ENCODE results near the gene FUT3.
"Not testable (repeated sequence)": the region's sequence is repeated elsewhere in the genome, so short reads cannot be mapped to it uniquely, and the experiment has no call there.

Gene FUT3

DNA sequence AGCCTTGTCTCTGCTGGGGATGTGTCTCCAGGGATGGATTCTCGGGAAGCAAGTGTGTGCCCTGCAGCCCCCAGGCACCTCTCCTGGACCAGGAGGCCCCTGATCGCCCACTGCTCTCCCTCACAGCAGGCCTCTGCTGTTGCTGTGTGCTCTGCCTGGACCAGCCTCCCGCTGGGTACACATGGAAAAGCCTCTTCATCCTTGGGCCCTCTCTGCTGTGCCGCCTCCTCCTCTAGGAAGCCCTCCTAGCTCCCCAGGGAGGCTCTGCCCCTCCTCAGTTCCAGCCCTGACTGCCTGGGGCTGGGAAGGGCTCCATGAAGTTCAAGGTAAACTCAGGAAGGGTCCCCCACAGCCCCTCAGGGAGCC is 40.3 kb upstream of the FUT3 start:
- Histone ChIP-seq H3K4me1 (ENCODE audit: insufficient read depth, low read length) (peaks cover 11% of the 10 kb centered on the region; the same call in 1 of the 2 replicates), H3K36me3 (ENCODE audit: insufficient read depth, low read length) (no peaks in the 10 kb centered on the region), H3K9ac (ENCODE audit: low read depth, low read length) (no peak overlapping the region), H3K9me3 (ENCODE audit: control insufficient read depth, insufficient read depth, low read length) (no peaks in the 10 kb centered on the region)

- H3K9me3 ChIP-seq (ENCODE audit: control insufficient read depth, insufficient read depth, low read length), result no peaks in the 10 kb centered on the region
- no peak overlapping the region for H3K9ac ChIP-seq (ENCODE audit: low read depth, low read length)
- H3K4me1 ChIP-seq (ENCODE audit: insufficient read depth, low read length), result peaks cover 11% of the 10 kb centered on the region; the same call in 1 of the 2 replicates
- H3K36me3 ChIP-seq (ENCODE audit: insufficient read depth, low read length), result no peaks in the 10 kb centered on the region
Measured at GRCh38 chr19:5890099-5890498, 38.9 kb upstream of the FUT3 start.

GRCh38 chr19:5889288-5889971 is 38.2 kb upstream of the FUT3 start:
- Histone ChIP-seq H3K9me3 (ENCODE audit: control insufficient read depth, insufficient read depth, low read length) (no peaks in the 10 kb centered on the region), H3K9ac (ENCODE audit: low read depth, low read length) (no peak overlapping the region), H3K36me3 (ENCODE audit: insufficient read depth, low read length) (no peaks in the 10 kb centered on the region), H3K4me1 (ENCODE audit: insufficient read depth, low read length) (peaks cover 11% of the 10 kb centered on the region; the same call in 1 of the 2 replicates)

GRCh38 chr19:5884065-5884811 is 33.0 kb upstream of the FUT3 start:
- H3K9me3 ChIP-seq (ENCODE audit: control insufficient read depth, insufficient read depth, low read length); H3K9ac ChIP-seq (ENCODE audit: low read depth, low read length); H3K36me3 ChIP-seq (ENCODE audit: insufficient read depth, low read length); H3K4me1 ChIP-seq (ENCODE audit: insufficient read depth, low read length): not testable (repeated sequence)

GRCh38 chr19:5883157-5883873 is 32.1 kb upstream of the FUT3 start:
- not testable (repeated sequence) for H3K9me3 ChIP-seq (ENCODE audit: control insufficient read depth, insufficient read depth, low read length); H3K4me1 ChIP-seq (ENCODE audit: insufficient read depth, low read length); H3K9ac ChIP-seq (ENCODE audit: low read depth, low read length); H3K36me3 ChIP-seq (ENCODE audit: insufficient read depth, low read length)

GRCh38 chr19:5882421-5882968 is 31.2 kb upstream of the FUT3 start:
- Histone ChIP-seq H3K36me3 (ENCODE audit: insufficient read depth, low read length) (no peaks in the 10 kb centered on the region), H3K9ac (ENCODE audit: low read depth, low read length) (no peak overlapping the region), H3K9me3 (ENCODE audit: control insufficient read depth, insufficient read depth, low read length) (no peaks in the 10 kb centered on the region), H3K4me1 (ENCODE audit: insufficient read depth, low read length) (no peaks in the 10 kb centered on the region; the same call in 1 of the 2 replicates)

- H3K4me1 ChIP-seq (ENCODE audit: insufficient read depth, low read length), result no peaks in the 10 kb centered on the region; the same call in 1 of the 2 replicates
- H3K9me3 ChIP-seq (ENCODE audit: control insufficient read depth, insufficient read depth, low read length), result no peaks in the 10 kb centered on the region
- no peaks in the 10 kb centered on the region for H3K36me3 ChIP-seq (ENCODE audit: insufficient read depth, low read length)
- no peak overlapping the region for H3K9ac ChIP-seq (ENCODE audit: low read depth, low read length)
Measured at GRCh38 chr19:5881543-5882299, 30.5 kb upstream of the FUT3 start.

DNA sequence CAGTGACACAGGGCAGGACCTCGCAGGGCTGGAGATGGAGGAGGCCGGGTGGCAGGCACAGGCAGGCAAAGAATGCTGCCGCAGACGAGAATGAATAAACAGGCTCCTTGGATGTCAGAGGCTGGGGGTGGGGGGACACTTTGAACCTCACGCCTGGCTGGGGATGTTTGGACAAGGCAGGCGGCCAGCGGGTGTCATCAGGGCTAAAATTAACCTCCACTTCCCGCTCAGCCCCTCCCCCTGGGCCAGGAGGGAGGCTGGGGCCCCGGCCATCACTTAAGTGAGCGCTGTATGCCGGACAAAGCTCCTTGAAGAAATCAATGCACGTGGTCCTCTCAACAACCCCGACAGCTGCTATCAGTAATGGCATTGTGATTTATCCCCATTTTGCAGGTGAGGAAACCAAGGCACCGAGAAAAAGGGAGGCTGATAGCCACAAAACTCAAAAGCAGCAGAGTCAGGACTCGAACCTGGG is 29.4 kb upstream of the FUT3 start:
- Histone ChIP-seq H3K9me3 (ENCODE audit: control insufficient read depth, insufficient read depth, low read length) (no peaks in the 10 kb centered on the region), H3K36me3 (ENCODE audit: insufficient read depth, low read length) (no peaks in the 10 kb centered on the region), H3K9ac (ENCODE audit: low read depth, low read length) (no peak overlapping the region), H3K4me1 (ENCODE audit: insufficient read depth, low read length) (no peaks in the 10 kb centered on the region; the same call in 1 of the 2 replicates)

GRCh38 chr19:5880196-5880595 is 28.9 kb upstream of the FUT3 start:
- H3K9me3 ChIP-seq (ENCODE audit: control insufficient read depth, insufficient read depth, low read length), result no peaks in the 10 kb centered on the region
- H3K36me3 ChIP-seq (ENCODE audit: insufficient read depth, low read length), result no peaks in the 10 kb centered on the region
- H3K9ac ChIP-seq (ENCODE audit: low read depth, low read length), result no peak overlapping the region
- H3K4me1 ChIP-seq (ENCODE audit: insufficient read depth, low read length), result no peaks in the 10 kb centered on the region; the same call in 1 of the 2 replicates

GRCh38 chr19:5877882-5878281 is 26.6 kb upstream of the FUT3 start:
- Histone ChIP-seq H3K9ac (ENCODE audit: low read depth, low read length) (no peak overlapping the region), H3K36me3 (ENCODE audit: insufficient read depth, low read length) (no peaks in the 10 kb centered on the region), H3K4me1 (ENCODE audit: insufficient read depth, low read length) (no peaks in the 10 kb centered on the region; the same call in 1 of the 2 replicates), H3K9me3 (ENCODE audit: control insufficient read depth, insufficient read depth, low read length) (no peaks in the 10 kb centered on the region)

- Histone ChIP-seq H3K9ac (ENCODE audit: low read depth, low read length) (no peak overlapping the region), H3K9me3 (ENCODE audit: control insufficient read depth, insufficient read depth, low read length) (no peaks in the 10 kb centered on the region), H3K4me1 (ENCODE audit: insufficient read depth, low read length) (no peaks in the 10 kb centered on the region; the same call in 1 of the 2 replicates)
Measured at GRCh38 chr19:5877427-5877826, 26.2 kb upstream of the FUT3 start.

DNA sequence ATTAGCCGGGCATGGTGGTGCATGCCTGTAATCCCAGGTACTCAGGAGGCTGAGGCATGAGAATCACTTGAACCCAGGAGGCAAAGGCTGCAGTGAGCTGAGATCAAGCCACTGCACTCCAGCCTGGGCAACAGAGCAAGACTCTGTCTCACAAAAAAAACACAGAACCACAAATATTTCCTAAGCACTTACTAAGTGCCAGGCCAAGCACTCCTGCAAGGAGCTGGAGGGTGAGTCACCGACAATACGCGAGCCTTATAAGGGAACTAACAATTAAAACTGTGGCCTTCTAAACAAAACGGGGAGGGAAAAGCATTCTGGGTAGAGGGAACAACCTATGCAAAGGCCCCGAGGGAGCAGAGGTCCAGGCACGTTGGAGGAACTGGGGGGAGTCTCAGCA is 23.2 kb upstream of the FUT3 start:
- not testable (repeated sequence) for H3K36me3 ChIP-seq (ENCODE audit: insufficient read depth, low read length); H3K4me1 ChIP-seq (ENCODE audit: insufficient read depth, low read length); H3K9ac ChIP-seq (ENCODE audit: low read depth, low read length); H3K9me3 ChIP-seq (ENCODE audit: control insufficient read depth, insufficient read depth, low read length)

More at GRCh38 chr19:5877427-5877826, 26.2 kb upstream of the FUT3 start:
- H3K36me3 ChIP-seq (ENCODE audit: insufficient read depth, low read length), result no peaks in the 10 kb centered on the region

DNA sequence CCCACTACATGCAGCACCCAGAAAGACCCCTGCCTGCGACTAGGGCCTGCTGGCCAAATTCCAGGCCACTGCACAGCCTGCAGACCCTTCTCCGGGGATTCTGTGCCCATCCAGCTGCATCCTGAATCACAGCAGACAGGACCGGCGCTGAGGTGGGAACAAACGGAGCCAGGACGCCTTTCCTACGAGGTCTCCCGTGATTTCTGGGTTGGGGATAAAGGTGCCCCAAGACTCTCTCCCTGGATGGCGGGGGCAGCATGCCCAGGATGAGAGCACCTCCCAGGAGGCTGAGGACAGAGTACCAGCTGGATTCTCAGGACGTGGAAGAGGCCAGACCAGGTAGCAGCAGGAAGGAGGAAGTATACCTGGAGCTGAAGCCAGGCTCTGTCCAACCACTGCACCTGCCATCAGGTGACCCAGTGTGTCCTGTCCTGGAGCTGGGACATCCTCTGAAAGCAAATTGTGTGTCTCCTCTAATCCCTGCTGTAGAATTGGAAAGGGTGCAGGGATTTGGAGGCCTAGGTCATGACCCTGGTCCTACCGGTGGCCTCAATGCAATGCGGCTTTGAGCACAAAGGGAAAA is 22.5 kb upstream of the FUT3 start:
- no peaks in the 10 kb centered on the region for H3K4me1 ChIP-seq (ENCODE audit: insufficient read depth, low read length)
- H3K9ac ChIP-seq (ENCODE audit: low read depth, low read length), result no peak overlapping the region
- H3K36me3 ChIP-seq (ENCODE audit: insufficient read depth, low read length), result no peaks in the 10 kb centered on the region
- no peaks in the 10 kb centered on the region for H3K9me3 ChIP-seq (ENCODE audit: control insufficient read depth, insufficient read depth, low read length)

Measured in ES-I3 (cell line).